ENCODE measurements around the gene NLGN1. TPM values are rescaled to one million over a fixed set of nuclear protein-coding genes. Genes with fewer than 3 reads are reported as not detected.

The NLGN1 gene
- total and polyA plus RNA-seq, 9 of the 15 experiments (the other 6 are each of a cell fraction or from before 2014, with no cell fraction given) = under 0.01 to 0.01 TPM; not detected in 7

DNA sequence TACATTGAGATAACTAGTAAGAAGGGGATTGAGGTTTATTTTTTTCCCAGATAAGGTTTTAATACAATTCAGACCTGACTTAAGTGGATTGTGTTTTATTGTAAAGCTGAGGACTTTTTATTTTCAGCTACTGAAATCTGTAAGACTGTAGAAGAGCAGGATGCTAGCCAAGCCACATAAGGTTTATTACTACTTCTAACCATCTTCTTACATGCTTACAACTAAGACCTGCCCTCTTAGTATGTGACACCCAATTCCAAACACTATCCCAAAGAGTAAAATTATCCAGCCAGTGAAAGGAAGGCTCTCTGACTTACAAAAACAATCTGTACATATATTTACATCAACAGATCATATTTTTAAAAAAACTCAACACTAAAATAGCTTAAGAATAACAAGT lies 897.1 kb downstream of the NLGN1 start:
- no peak overlapping the region for H2AFZ ChIP-seq (ENCODE audit: low read depth, low read length)
- H3K27ac ChIP-seq (ENCODE audit: extremely low read depth, low read depth, low read length) = no peak overlapping the region
- intact Hi-C loops (cut with micrococcal nuclease) (no loop called here), in situ Hi-C loops (cut with MboI) (no loop called here)
- ChIA-PET POLR2A (no interaction called here), CTCF (ENCODE audit: low intra/inter-chr PET ratio) (no interaction called here)
- H3K9ac ChIP-seq (ENCODE audit: insufficient read depth in 1 of 2, low read depth in 2 of 2, low read length in 2 of 2) = no peak overlapping the region
- BruUV-seq (replicated peaks) = no TSS peak
- H3K36me3 ChIP-seq (ENCODE audit: control insufficient read depth, insufficient read depth, low read length) = no peaks in the 10 kb centered on the region
- H3K9me1 ChIP-seq (ENCODE audit: control insufficient read depth, insufficient read depth, low read length) = no peaks in the 10 kb centered on the region
- no peaks in the 10 kb centered on the region for H3K4me1 ChIP-seq (replicated peaks in 1 of 2; ENCODE audit: control insufficient read depth in 2 of 2, insufficient read depth in 2 of 2, low read length in 2 of 2)
- no peak for ATAC-seq
- H3K4me3 ChIP-seq = no peak overlapping the region
- TF ChIP-seq ZNF785 (CRISPR knock-in tag; IDR thresholded peaks at IDR 0.05) (no peak), GABPB2 (CRISPR knock-in tag; conservative IDR thresholded peaks at IDR 0.05) (no peak), RBM15 (IDR thresholded peaks at IDR 0.05; ENCODE audit: insufficient read depth, low read length) (no peak), NFIC (IDR thresholded peaks at IDR 0.05) (no peak), ZNF146 (CRISPR knock-in tag; IDR thresholded peaks at IDR 0.05; ENCODE audit: unreplicated experiment) (no peak), BCOR (IDR thresholded peaks at IDR 0.05) (no peak), TBL1XR1 (IDR thresholded peaks at IDR 0.05; ENCODE audit: low read length in 2 of 2) (no peak), HNRNPUL1 (IDR thresholded peaks at IDR 0.05; ENCODE audit: low read length) (no peak)
- DNase-seq (ENCODE audit: extremely low read depth in 1 of 4, low spot score in 3 of 4) = no peak
- no peak for FAIRE-seq
- H3K4me2 ChIP-seq (ENCODE audit: insufficient read depth, low read length) = no peak overlapping the region
- H3K79me2 ChIP-seq (ENCODE audit: control insufficient read depth, insufficient read depth, low read length) = no peaks in the 10 kb centered on the region
- no peaks in the 10 kb centered on the region for H4K20me1 ChIP-seq (replicated peaks; ENCODE audit: control insufficient read depth, insufficient read depth, low read length)
- H3K9me3 ChIP-seq (replicated peaks; ENCODE audit: control insufficient read depth, insufficient read depth, low read depth, low read length) = no peaks in the 10 kb centered on the region
- no peaks in the 10 kb centered on the region for H3K27me3 ChIP-seq (ENCODE audit: control insufficient read depth in 2 of 2, insufficient read depth in 2 of 2, low read length in 2 of 2)
